Heart left ventricle (tissue), 13 donors: Measurements from ENCODE around the gene PLBD2.

Source experiments
- CTCF ChIP-seq, 12 donors: fragments of 200-600 bp; sonication (generic) in 4 of 12; IDR thresholded peaks; one replicate each; pipeline versions ENCODE4 v1.5.0 to v1.8.0; 2018 to 2022; ENCODE audit warnings: antibody characterized with exemption in 12 of 12, mild to moderate bottlenecking in 5 of 12
- POLR2A ChIP-seq, 2 donors: fragments of 450-650 bp; IDR thresholded peaks; one replicate each; pipeline ENCODE4 v1.6.1; 2017; ENCODE audit warnings: antibody characterized with exemption in 2 of 2, mild to moderate bottlenecking in 2 of 2, moderate library complexity in 2 of 2
- donor health status: ischemic (EF 13 %, LVEDD 7.1; RV severe dilation, severe dysfunction).
- donor health status: DM: no; HTN: yes; CAD: no.
- donor health status: DM: no; HTN: no; CAD: no.
- donor health status: ischemic (EF 25% LVEDD 6.9; RV normal size, moderate dysfunction).
- donor health status: ischemic (EF 25% LVEDD 5.7; RV mildly dilated, moderate dysfunction).
- donor health status: ischemic (EF 35%, LVEDD 5.7; RV mildly dilated, moderate dysfunction).
- donor health status: nonischemic (EF 11% LVEDD 7.7; RV severe dilation, severe dysfunction).
- donor health status: DM: yes; HTN: yes; CAD: no.
- donor health status: PGD.
- donor health status: ischemic (EF 29% LVEDD 5.4; RV normal size, mild dysfunction).
- donor health status: nonischemic (EF 23%, LVEDD 6.1; RV moderate dilation, normal function).

GRCh38 chr12:113347107-113347506 lies 11.3 kb upstream of the PLBD2 start:
- TF ChIP-seq CTCF (IDR thresholded peaks at IDR 0.05) = no peak
- no peak for TF ChIP-seq POLR2A (IDR thresholded peaks at IDR 0.05)
